ENCODE results near the gene GRIP2.

DNA sequence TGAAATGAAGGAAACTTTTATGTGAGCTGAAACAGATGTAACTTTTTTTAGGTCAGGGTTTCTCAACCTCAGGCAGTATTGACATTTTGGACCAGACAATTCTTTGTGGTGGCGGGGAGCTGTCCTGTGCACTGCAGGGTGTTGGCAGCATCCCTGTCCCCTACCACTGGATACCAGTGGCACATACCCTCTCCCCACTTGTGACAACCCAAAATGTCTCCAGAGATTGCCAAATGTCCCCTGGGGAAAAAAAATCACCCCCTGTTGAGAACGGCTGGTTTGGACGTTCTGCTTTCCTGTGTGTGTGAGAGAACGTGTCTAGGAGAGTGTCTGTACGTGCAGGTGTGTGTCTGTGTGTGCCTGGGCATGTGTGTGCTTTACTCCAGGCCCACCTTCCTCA, 30.7 kb upstream of the GRIP2 start:
- TF ChIP-seq CTCF (IDR thresholded peaks at IDR 0.05; ENCODE audit: low read length) (no peak), EZH2 (optimal IDR thresholded peaks at IDR 0.05; ENCODE audit: low read depth, low read length) (no peak)
